ENCODE measurements around the gene PARL. TPM values are rescaled to one million over a fixed set of nuclear protein-coding genes. Genes with fewer than 3 reads are reported as not detected.

The PARL gene
- total RNA-seq, 4 donors from 2014 or later, result 7.4 to 69.9 (median 22.5) TPM

- TF ChIP-seq CTCF (IDR thresholded peaks at IDR 0.05) (no peak), POLR2A (IDR thresholded peaks at IDR 0.05) (no peak)
Measured at GRCh38 chr3:183911763-183912506, 27.3 kb upstream of the PARL start.

GRCh38 chr3:183911087-183911486 lies 26.4 kb upstream of the PARL start:
- TF ChIP-seq POLR2A (IDR thresholded peaks at IDR 0.05) (no peak), CTCF (IDR thresholded peaks at IDR 0.05) (no peak)
- Histone ChIP-seq H3K36me3 (no peaks in the 10 kb centered on the region), H3K9me3 (no peaks in the 10 kb centered on the region), H3K4me3 (no peak overlapping the region), H3K27me3 (no peaks in the 10 kb centered on the region), H3K4me1 (no peaks in the 10 kb centered on the region), H3K27ac (no peak overlapping the region)
- DNase-seq, result no peak
- intact Hi-C loops (cut with DNase I; ENCODE audit: low total_unique reads), result no loop called here

More at GRCh38 chr3:183911763-183912506, 27.3 kb upstream of the PARL start:
- no peaks in the 10 kb centered on the region for H3K27me3 ChIP-seq
- no peak overlapping the region for H3K4me3 ChIP-seq
- H3K36me3 ChIP-seq, result no peaks in the 10 kb centered on the region
- no peaks in the 10 kb centered on the region for H3K4me1 ChIP-seq
- H3K9me3 ChIP-seq, result no peaks in the 10 kb centered on the region
- intact Hi-C loops (cut with DNase I; ENCODE audit: low total_unique reads), result no loop called here
- DNase-seq, result no peak
- H3K27ac ChIP-seq, result no peak overlapping the region

- Histone ChIP-seq H3K27ac (no peak overlapping the region), H3K9me3 (no peaks in the 10 kb centered on the region), H3K4me3 (no peak overlapping the region), H3K36me3 (no peaks in the 10 kb centered on the region), H3K27me3 (no peaks in the 10 kb centered on the region), H3K4me1 (no peaks in the 10 kb centered on the region)
- TF ChIP-seq POLR2A (IDR thresholded peaks at IDR 0.05) (no peak), CTCF (IDR thresholded peaks at IDR 0.05) (no peak)
- intact Hi-C loops (cut with DNase I; ENCODE audit: low total_unique reads), result no loop called here
- DNase-seq, result no peak
Measured at GRCh38 chr3:183909030-183909600, 24.4 kb upstream of the PARL start.

- DNase-seq, result no peak
- Histone ChIP-seq H3K36me3 (no peaks in the 10 kb centered on the region), H3K4me3 (no peak overlapping the region), H3K27me3 (no peaks in the 10 kb centered on the region), H3K9me3 (no peaks in the 10 kb centered on the region), H3K4me1 (no peaks in the 10 kb centered on the region), H3K27ac (no peak overlapping the region)
- TF ChIP-seq CTCF (IDR thresholded peaks at IDR 0.05) (no peak), POLR2A (IDR thresholded peaks at IDR 0.05) (no peak)
- intact Hi-C loops (cut with DNase I; ENCODE audit: low total_unique reads), result no loop called here
Measured at GRCh38 chr3:183907911-183908331, 23.2 kb upstream of the PARL start.

GRCh38 chr3:183907176-183907575 lies 22.5 kb upstream of the PARL start:
- Histone ChIP-seq H3K4me3 (no peak overlapping the region), H3K36me3 (no peaks in the 10 kb centered on the region), H3K27me3 (no peaks in the 10 kb centered on the region), H3K4me1 (no peaks in the 10 kb centered on the region), H3K27ac (no peak overlapping the region), H3K9me3 (no peaks in the 10 kb centered on the region)
- TF ChIP-seq POLR2A (IDR thresholded peaks at IDR 0.05), result no peak
- TF ChIP-seq CTCF (IDR thresholded peaks at IDR 0.05), result no peak
- intact Hi-C loops (cut with DNase I; ENCODE audit: low total_unique reads), result no loop called here
- DNase-seq, result no peak

Data from uterus (tissue), 4 donors.